A172 (cell line): ENCODE results near the gene CST7. TPM values are rescaled to one million over a fixed set of nuclear protein-coding genes. Genes with fewer than 3 reads are reported as not detected.
A peak's percentile ranks its signal among the peaks of the same experiment; 100 is the strongest.
"Not testable (repeated sequence)": the region's sequence is repeated elsewhere in the genome, so short reads cannot be mapped to it uniquely, and the experiment has no call there.

Experiments
- DNase-seq: peaks from one replicate; pipeline ENCODE4 v3.0.0-alpha.2; 2015; ENCODE audit warnings: low spot score
- total RNA-seq: library from RNA; depleted of rRNA; stranded (reverse); fragments of >200 nt; shearing (Covaris generic); gene quantifications from 2 replicates; pipeline ENCODE4 v1.2.3, GENCODE V29; 2014

CST7 gene
- total RNA-seq, 1 experiment from 2014 or later: not detected

GRCh38 chr20:24986436-24987015 lies 37.5 kb downstream of the CST7 start:
- no peak for DNase-seq

GRCh38 chr20:24987244-24987643 lies 38.2 kb downstream of the CST7 start:
- DNase-seq: no peak

GRCh38 chr20:24987873-24988835 lies 39.1 kb downstream of the CST7 start:
- no peak for DNase-seq

- no peak for DNase-seq
These were observed 40.1 kb downstream of the CST7 start for GRCh38 chr20:24989162-24989561.

GRCh38 chr20:24990810-24991252 lies 41.8 kb downstream of the CST7 start:
- no peak for DNase-seq

GRCh38 chr20:24991897-24992486 lies 42.9 kb downstream of the CST7 start:
- no peak for DNase-seq

GRCh38 chr20:24992487-24993205 lies 43.6 kb downstream of the CST7 start, which contains the start of gene APMAP:
Gene APMAP, minus strand, starts transcription at chr20:24992751. Its CDS starts 63 bp downstream, at chr20:24992688.
- DNase-seq: peak; percentile 84

GRCh38 chr20:24993337-24994185 lies 44.5 kb downstream of the CST7 start:
- DNase-seq: peak; percentile 42

- no peak for DNase-seq
These were observed 45.1 kb downstream of the CST7 start for GRCh38 chr20:24994186-24994465.

- peak; percentile 72 for DNase-seq
These were observed 45.6 kb downstream of the CST7 start for GRCh38 chr20:24994470-24995368.

GRCh38 chr20:24995741-24996448 lies 46.8 kb downstream of the CST7 start:
- peak; percentile 55 for DNase-seq

- DNase-seq: no peak
These were observed 47.6 kb downstream of the CST7 start for GRCh38 chr20:24996449-24997377.

- DNase-seq: no peak
These were observed 49.1 kb downstream of the CST7 start for GRCh38 chr20:24998121-24998520.

- DNase-seq: no peak
These were observed 49.8 kb downstream of the CST7 start for GRCh38 chr20:24998631-24999445.

GRCh38 chr20:24999568-24999967 lies 50.5 kb downstream of the CST7 start:
- no peak for DNase-seq

GRCh38 chr20:25000268-25000801 lies 51.3 kb downstream of the CST7 start:
- peak; percentile 96 for DNase-seq

GRCh38 chr20:25001323-25001722 lies 52.3 kb downstream of the CST7 start:
- DNase-seq: not testable (repeated sequence)
